SK-N-SH (cell line): ENCODE results near the gene GPR61. TPM values are rescaled to one million over a fixed set of nuclear protein-coding genes. Genes with fewer than 3 reads are reported as not detected.

Source experiments
- CTCF ChIA-PET: fragments of 300-600, 350-600 bp; formaldehyde crosslinking; extraction: SDS; loops from one replicate; lab custom pipeline; 2021; lab: Yijun Ruan, JAX
- POLR2A ChIA-PET: fragments of 350-600 bp; sonication (Branson Sonifier 250); formaldehyde crosslinking; extraction: SDS; loops from one replicate; lab custom pipeline; 2020; ENCODE audit warnings: antibody characterized with exemption, inconsistent platforms; lab: Yijun Ruan, JAX
- DNase-seq: peaks from one replicate; pipeline ENCODE4 v3.0.0; 2012
- H2AFZ ChIP-seq: fragments of 200-600 bp; sonication (generic); 2 replicates; pipeline ENCODE4 v1.8.1; 2016; ENCODE audit warnings: antibody characterized with exemption, mild to moderate bottlenecking, low read depth
- H3F3A ChIP-seq: fragments of 200-600 bp; sonication (generic); replicated peaks from 2 replicates; pipeline ENCODE3; 2016; ENCODE audit warnings: antibody characterized with exemption, mild to moderate bottlenecking; ENCODE audit not compliant: insufficient read depth
- H3K27ac ChIP-seq, 2 experiments: fragments of 200-500 bp in 1 of 2; fragments of 200-600 bp in 1 of 2; sonication (Bioruptor generic) in 1 of 2; sonication (generic), shearing (Covaris generic) in 1 of 2; 2 replicates each; pipeline versions ENCODE4 v1.5.1 to v1.6.1; 2014 to 2016; ENCODE audit warnings: low read depth in 2 of 2, inconsistent platforms in 1 of 2, low read length in 1 of 2, mild to moderate bottlenecking in 1 of 2, mixed read lengths in 1 of 2
- H3K27me3 ChIP-seq: fragments of 200-600 bp; sonication (generic), shearing (Covaris generic); 2 replicates; pipeline ENCODE4 v1.6.1; 2016; ENCODE audit warnings: mixed run types; ENCODE audit not compliant: insufficient read depth
- H3K36me3 ChIP-seq, 2 experiments: fragments of 200-500 bp in 1 of 2; fragments of 200-600 bp in 1 of 2; sonication (Bioruptor generic) in 1 of 2; sonication (generic) in 1 of 2; replicated peaks in 1 of 2; 2 replicates each; pipeline versions ENCODE3 to v1.5.1; 2014 to 2016; ENCODE audit warnings: low read length in 1 of 2, mild to moderate bottlenecking in 1 of 2; ENCODE audit not compliant: insufficient read depth in 2 of 2, control insufficient read depth in 1 of 2
- H3K4me1 ChIP-seq, 2 experiments: fragments of 200-500 bp in 1 of 2; fragments of 200-600 bp in 1 of 2; sonication (Bioruptor generic) in 1 of 2; sonication (generic), shearing (Covaris generic) in 1 of 2; 2 replicates each; pipeline versions ENCODE4 v1.5.1 to v1.6.1; 2014 to 2016; ENCODE audit warnings: low read depth in 1 of 2, low read length in 1 of 2, mixed run types in 1 of 2; ENCODE audit not compliant: insufficient read depth in 2 of 2, control insufficient read depth in 1 of 2
- H3K4me2 ChIP-seq: fragments of 200-600 bp; sonication (generic), shearing (Covaris generic); 2 replicates; pipeline ENCODE4 v1.6.1; 2017; ENCODE audit warnings: mixed run types
- H3K4me3 ChIP-seq, 2 experiments: fragments of 200-500 bp in 1 of 2; fragments of 200-600 bp in 1 of 2; sonication (Bioruptor generic) in 1 of 2; sonication (generic), shearing (Covaris generic) in 1 of 2; 2 replicates each; pipeline versions ENCODE4 v1.5.1 to v1.8.1; 2014 to 2016; ENCODE audit warnings: low read depth in 2 of 2, inconsistent platforms in 1 of 2, low read length in 1 of 2, mild to moderate bottlenecking in 1 of 2, mixed read lengths in 1 of 2, moderate library complexity in 1 of 2
- H3K79me2 ChIP-seq: fragments of 200-600 bp; sonication (generic); 2 replicates; pipeline ENCODE4 v1.8.1; 2017; ENCODE audit warnings: mild to moderate bottlenecking; ENCODE audit not compliant: insufficient read depth
- H3K9ac ChIP-seq: fragments of 200-600 bp; sonication (generic); 2 replicates; pipeline ENCODE4 v1.6.1; 2017; ENCODE audit warnings: mixed run types
- H3K9me2 ChIP-seq: fragments of 200-600 bp; sonication (generic); 2 replicates; pipeline ENCODE4 v1.6.1; 2017; ENCODE audit warnings: mixed run types
- H3K9me3 ChIP-seq: fragments of 200-600 bp; sonication (generic); 2 replicates; pipeline ENCODE4 v1.6.1; 2017; ENCODE audit warnings: mixed run types, mild to moderate bottlenecking, moderate library complexity
- H4K20me1 ChIP-seq: fragments of 200-600 bp; sonication (generic); 2 replicates; pipeline ENCODE4 v1.6.1; 2017; ENCODE audit warnings: mild to moderate bottlenecking, mixed run types; ENCODE audit not compliant: insufficient read depth
- CHD2 ChIP-seq: fragments of 150-350 bp; IDR thresholded peaks from 2 replicates; pipeline ENCODE4 v1.6.1; 2018; ENCODE audit warnings: low read length; ENCODE audit not compliant: partially characterized antibody
- CTCF ChIP-seq: fragments of 200-600 bp; sonication (generic); IDR thresholded peaks from 2 replicates; pipeline ENCODE4 v1.6.1; 2017; ENCODE audit warnings: antibody characterized with exemption, mild to moderate bottlenecking, moderate library complexity
- ELF1 ChIP-seq: IDR thresholded peaks from 2 replicates; pipeline ENCODE4 v1.4.0; 2012
- EP300 ChIP-seq, 2 experiments: IDR thresholded peaks; 2 replicates each; pipeline versions ENCODE4 v1.4.0 to v1.6.1; 2012; ENCODE audit warnings: borderline replicate concordance in 1 of 2, low read depth in 1 of 2, low read length in 1 of 2
- FOXM1 ChIP-seq: IDR thresholded peaks from 2 replicates; pipeline ENCODE4 v1.4.0; 2012; ENCODE audit warnings: low read depth, mild to moderate bottlenecking
- GATA2 ChIP-seq: sonication (generic); formaldehyde crosslinking; IDR thresholded peaks from 2 replicates; pipeline ENCODE4 v1.5.0; 2020; ENCODE audit warnings: mild to moderate bottlenecking, missing genetic modification reagents
- IRF3 ChIP-seq: fragments of 150-350 bp; IDR thresholded peaks from 2 replicates; pipeline ENCODE4 v1.6.1; 2016; ENCODE audit warnings: mild to moderate bottlenecking, low read depth, low read length
- MEF2A ChIP-seq: IDR thresholded peaks from 2 replicates; pipeline ENCODE4 v1.4.0; 2012; ENCODE audit warnings: low read depth, borderline replicate concordance
- NFIC ChIP-seq: IDR thresholded peaks from 2 replicates; pipeline ENCODE4 v1.4.0; 2012; ENCODE audit warnings: borderline replicate concordance
- NRF1 ChIP-seq: IDR thresholded peaks from 2 replicates; pipeline ENCODE4 v1.6.1; 2012; ENCODE audit warnings: low read depth, mild to moderate bottlenecking, low read length
- PBX3 ChIP-seq: IDR thresholded peaks from 2 replicates; pipeline ENCODE4; 2012
- RCOR1 ChIP-seq: fragments of 150-350 bp; IDR thresholded peaks from 2 replicates; pipeline ENCODE4 v1.6.1; 2017; ENCODE audit warnings: antibody characterized with exemption, low read length
- RFX5 ChIP-seq: IDR thresholded peaks from 2 replicates; pipeline ENCODE4 v1.6.1; 2012; ENCODE audit warnings: mild to moderate bottlenecking, improper control_type of control experiment, low read length
- SMC3 ChIP-seq: IDR thresholded peaks from 2 replicates; pipeline ENCODE4 v1.6.1; 2012; ENCODE audit warnings: low read depth, low read length, improper control_type of control experiment
- TEAD4 ChIP-seq: IDR thresholded peaks from 2 replicates; pipeline ENCODE4 v1.4.0; 2012; ENCODE audit warnings: mild to moderate bottlenecking, borderline replicate concordance; ENCODE audit not compliant: insufficient read depth
- YY1 ChIP-seq: IDR thresholded peaks from 2 replicates; pipeline ENCODE4 v1.4.0; 2012; ENCODE audit warnings: low read depth, mild to moderate bottlenecking
- WGBS: methylation state at CpG from one replicate; pipeline ENCODE4 v1.1.6; 2017; ENCODE audit warnings: low lambda C conversion rate; 5-methylcytosine and 5-hydroxymethylcytosine counted together
- polyA plus RNA-seq, 3 experiments: library from polyadenylated mRNA; depleted of rRNA; stranded (reverse); fragments of >200 nt; gene quantifications; 2 replicates each; pipeline ENCODE4 v1.2.3, GENCODE V29; 2012
- TF ChIP-seq, protein P1 (sequence below): IDR thresholded peaks from 2 replicates; pipeline ENCODE4 v1.4.0; 2012; ENCODE audit warnings: low read depth
- TF ChIP-seq, protein P2 (sequence below): IDR thresholded peaks from 2 replicates; pipeline ENCODE4 v1.4.0; 2012; ENCODE audit warnings: low read depth, borderline replicate concordance
- TF ChIP-seq, protein P3 (sequence below): IDR thresholded peaks from 2 replicates; pipeline ENCODE4 v1.6.1; 2012; ENCODE audit warnings: mild to moderate bottlenecking, low read depth, low read length, moderate library complexity
- TF ChIP-seq, protein P4 (sequence below): fragments of 150-350 bp; IDR thresholded peaks from 2 replicates; pipeline ENCODE4 v1.6.1; 2017; ENCODE audit warnings: antibody characterized with exemption, low read length, low read depth, borderline replicate concordance

The GPR61 gene
- polyA plus RNA-seq, 1 of the 3 experiments (the other 2 are of a cell fraction), result not detected

DNA sequence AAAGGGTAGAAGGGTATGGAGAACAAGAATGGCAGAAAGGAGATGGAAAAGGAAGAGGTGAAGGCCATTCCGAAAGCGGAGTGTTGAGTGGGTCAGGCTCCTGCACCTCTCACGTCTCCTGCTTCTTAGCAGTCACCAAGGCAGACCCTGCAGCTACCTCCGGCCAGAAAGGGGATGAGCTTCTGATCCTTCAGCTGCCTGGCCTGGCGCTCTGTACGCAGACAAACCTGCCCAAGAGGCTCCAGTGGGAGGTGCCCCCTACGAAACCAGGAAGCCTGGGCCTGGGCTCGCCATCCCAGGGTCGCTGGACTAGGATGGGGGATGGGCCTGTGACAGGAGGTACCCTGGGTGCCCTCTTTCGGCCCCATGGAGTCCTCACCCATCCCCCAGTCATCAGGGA, 3.0 kb downstream of the GPR61 start (continued):
- TF ChIP-seq EP300 (IDR thresholded peaks at IDR 0.05; ENCODE audit: borderline replicate concordance in 1 of 2, low read depth in 1 of 2, low read length in 1 of 2) (no peak), YY1 (no peak), TEAD4 (no peak)

DNA sequence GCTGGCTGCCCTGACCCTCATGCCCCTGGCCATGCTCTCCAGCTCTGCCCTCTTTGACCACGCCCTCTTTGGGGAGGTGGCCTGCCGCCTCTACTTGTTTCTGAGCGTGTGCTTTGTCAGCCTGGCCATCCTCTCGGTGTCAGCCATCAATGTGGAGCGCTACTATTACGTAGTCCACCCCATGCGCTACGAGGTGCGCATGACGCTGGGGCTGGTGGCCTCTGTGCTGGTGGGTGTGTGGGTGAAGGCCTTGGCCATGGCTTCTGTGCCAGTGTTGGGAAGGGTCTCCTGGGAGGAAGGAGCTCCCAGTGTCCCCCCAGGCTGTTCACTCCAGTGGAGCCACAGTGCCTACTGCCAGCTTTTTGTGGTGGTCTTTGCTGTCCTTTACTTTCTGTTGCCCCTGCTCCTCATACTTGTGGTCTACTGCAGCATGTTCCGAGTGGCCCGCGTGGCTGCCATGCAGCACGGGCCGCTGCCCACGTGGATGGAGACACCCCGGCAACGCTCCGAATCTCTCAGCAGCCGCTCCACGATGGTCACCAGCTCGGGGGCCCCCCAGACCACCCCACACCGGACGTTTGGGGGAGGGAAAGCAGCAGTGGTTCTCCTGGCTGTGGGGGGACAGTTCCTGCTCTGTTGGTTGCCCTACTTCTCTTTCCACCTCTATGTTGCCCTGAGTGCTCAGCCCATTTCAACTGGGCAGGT, 3.8 kb downstream of the GPR61 start:
- H3K4me1 ChIP-seq, result peaks cover 0 to 17% of the 10 kb centered on the region in 2 experiments; a peak in 2 of 4 replicates
- CTCF ChIA-PET, result interaction anchor here (1.2 to 26.3 kb wide), 7 partner anchors 10 to 440 kb away, joined by 5 to 1710 read pairs (median 107); partner anchors contain the start of genes AHCYL1, AMIGO1, ATXN7L2 and CYB561D1
- TF ChIP-seq, protein P1, sequence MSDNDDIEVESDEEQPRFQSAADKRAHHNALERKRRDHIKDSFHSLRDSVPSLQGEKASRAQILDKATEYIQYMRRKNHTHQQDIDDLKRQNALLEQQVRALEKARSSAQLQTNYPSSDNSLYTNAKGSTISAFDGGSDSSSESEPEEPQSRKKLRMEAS, result no peak
- TF ChIP-seq SMC3 (no peak), NRF1 (no peak), PBX3 (no peak), ELF1 (no peak), NFIC (no peak), FOXM1 (no peak), CTCF (no peak), GATA2 (no peak), CHD2 (no peak), IRF3 (no peak), RFX5 (no peak), MEF2A (no peak), RCOR1 (no peak)
- TF ChIP-seq, protein P2, sequence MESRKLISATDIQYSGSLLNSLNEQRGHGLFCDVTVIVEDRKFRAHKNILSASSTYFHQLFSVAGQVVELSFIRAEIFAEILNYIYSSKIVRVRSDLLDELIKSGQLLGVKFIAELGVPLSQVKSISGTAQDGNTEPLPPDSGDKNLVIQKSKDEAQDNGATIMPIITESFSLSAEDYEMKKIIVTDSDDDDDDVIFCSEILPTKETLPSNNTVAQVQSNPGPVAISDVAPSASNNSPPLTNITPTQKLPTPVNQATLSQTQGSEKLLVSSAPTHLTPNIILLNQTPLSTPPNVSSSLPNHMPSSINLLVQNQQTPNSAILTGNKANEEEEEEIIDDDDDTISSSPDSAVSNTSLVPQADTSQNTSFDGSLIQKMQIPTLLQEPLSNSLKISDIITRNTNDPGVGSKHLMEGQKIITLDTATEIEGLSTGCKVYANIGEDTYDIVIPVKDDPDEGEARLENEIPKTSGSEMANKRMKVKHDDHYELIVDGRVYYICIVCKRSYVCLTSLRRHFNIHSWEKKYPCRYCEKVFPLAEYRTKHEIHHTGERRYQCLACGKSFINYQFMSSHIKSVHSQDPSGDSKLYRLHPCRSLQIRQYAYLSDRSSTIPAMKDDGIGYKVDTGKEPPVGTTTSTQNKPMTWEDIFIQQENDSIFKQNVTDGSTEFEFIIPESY, result no peak
- TF ChIP-seq, protein P3, sequence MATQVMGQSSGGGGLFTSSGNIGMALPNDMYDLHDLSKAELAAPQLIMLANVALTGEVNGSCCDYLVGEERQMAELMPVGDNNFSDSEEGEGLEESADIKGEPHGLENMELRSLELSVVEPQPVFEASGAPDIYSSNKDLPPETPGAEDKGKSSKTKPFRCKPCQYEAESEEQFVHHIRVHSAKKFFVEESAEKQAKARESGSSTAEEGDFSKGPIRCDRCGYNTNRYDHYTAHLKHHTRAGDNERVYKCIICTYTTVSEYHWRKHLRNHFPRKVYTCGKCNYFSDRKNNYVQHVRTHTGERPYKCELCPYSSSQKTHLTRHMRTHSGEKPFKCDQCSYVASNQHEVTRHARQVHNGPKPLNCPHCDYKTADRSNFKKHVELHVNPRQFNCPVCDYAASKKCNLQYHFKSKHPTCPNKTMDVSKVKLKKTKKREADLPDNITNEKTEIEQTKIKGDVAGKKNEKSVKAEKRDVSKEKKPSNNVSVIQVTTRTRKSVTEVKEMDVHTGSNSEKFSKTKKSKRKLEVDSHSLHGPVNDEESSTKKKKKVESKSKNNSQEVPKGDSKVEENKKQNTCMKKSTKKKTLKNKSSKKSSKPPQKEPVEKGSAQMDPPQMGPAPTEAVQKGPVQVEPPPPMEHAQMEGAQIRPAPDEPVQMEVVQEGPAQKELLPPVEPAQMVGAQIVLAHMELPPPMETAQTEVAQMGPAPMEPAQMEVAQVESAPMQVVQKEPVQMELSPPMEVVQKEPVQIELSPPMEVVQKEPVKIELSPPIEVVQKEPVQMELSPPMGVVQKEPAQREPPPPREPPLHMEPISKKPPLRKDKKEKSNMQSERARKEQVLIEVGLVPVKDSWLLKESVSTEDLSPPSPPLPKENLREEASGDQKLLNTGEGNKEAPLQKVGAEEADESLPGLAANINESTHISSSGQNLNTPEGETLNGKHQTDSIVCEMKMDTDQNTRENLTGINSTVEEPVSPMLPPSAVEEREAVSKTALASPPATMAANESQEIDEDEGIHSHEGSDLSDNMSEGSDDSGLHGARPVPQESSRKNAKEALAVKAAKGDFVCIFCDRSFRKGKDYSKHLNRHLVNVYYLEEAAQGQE, result no peak
- TF ChIP-seq, protein P4, sequence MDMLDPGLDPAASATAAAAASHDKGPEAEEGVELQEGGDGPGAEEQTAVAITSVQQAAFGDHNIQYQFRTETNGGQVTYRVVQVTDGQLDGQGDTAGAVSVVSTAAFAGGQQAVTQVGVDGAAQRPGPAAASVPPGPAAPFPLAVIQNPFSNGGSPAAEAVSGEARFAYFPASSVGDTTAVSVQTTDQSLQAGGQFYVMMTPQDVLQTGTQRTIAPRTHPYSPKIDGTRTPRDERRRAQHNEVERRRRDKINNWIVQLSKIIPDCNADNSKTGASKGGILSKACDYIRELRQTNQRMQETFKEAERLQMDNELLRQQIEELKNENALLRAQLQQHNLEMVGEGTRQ, result no peak

More for the DNA sequence above, 3.8 kb downstream of the GPR61 start:
- Histone ChIP-seq H3K9ac (no peak overlapping the region), H2AFZ (no peak overlapping the region), H3K9me3 (no peaks in the 10 kb centered on the region), H3K79me2 (peaks cover 14% of the 10 kb centered on the region), H3K9me2 (no peaks in the 10 kb centered on the region), H3K36me3 (no peaks in the 10 kb centered on the region), H4K20me1 (no peaks in the 10 kb centered on the region), H3K27me3 (no peaks in the 10 kb centered on the region), H3F3A (peaks cover 4% of the 10 kb centered on the region), H3K4me2 (no peak overlapping the region), H3K4me3 (no peak overlapping the region), H3K27ac (no peak overlapping the region)
- POLR2A ChIA-PET, result no interaction called here
- WGBS, result 74% methylated on average over 17 of the region's 24 CpGs
- no peak for DNase-seq
